ENCODE data around the gene SMOC1. TPM values are rescaled to one million over a fixed set of nuclear protein-coding genes. Genes with fewer than 3 reads are reported as not detected.

The SMOC1 gene
- total RNA-seq, 2 donors from 2014 or later, result 25.2 to 29.8 TPM

DNA sequence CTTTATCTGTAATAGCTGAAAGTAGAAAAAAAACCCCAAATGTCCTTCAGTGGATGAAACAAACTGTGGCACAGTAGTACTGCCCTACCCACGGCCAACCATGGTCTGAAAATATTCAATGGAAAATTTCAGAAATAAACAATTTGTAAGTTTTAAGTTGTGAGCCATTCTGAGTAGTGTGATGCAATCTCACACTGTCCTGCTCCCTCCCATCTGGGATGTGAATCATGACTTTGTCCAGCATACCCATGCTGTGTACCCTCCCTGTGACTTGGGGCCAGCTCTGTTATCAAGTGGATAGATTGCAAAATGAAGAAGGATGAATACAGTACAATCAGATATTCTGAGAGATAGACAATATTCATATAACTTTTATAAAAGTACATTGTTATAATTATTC is 106.2 kb downstream of the SMOC1 start:
- Histone ChIP-seq H3K27ac (no peak overlapping the region), H3K27me3 (replicated peaks; ENCODE audit: insufficient read depth) (no peaks in the 10 kb centered on the region), H3K36me3 (no peaks in the 10 kb centered on the region), H3K9me3 (no peaks in the 10 kb centered on the region), H3K4me3 (no peak overlapping the region), H3K4me1 (ENCODE audit: control insufficient read depth in 1 of 2, low read depth in 2 of 2) (peaks cover 0 to 30% of the 10 kb centered on the region in 2 donors)
- no peak for ATAC-seq (ENCODE audit: insufficient number of reproducible peaks, low FRiP score, low read depth)
- no peak for DNase-seq (ENCODE audit: low spot score)
- TF ChIP-seq, protein P1, sequence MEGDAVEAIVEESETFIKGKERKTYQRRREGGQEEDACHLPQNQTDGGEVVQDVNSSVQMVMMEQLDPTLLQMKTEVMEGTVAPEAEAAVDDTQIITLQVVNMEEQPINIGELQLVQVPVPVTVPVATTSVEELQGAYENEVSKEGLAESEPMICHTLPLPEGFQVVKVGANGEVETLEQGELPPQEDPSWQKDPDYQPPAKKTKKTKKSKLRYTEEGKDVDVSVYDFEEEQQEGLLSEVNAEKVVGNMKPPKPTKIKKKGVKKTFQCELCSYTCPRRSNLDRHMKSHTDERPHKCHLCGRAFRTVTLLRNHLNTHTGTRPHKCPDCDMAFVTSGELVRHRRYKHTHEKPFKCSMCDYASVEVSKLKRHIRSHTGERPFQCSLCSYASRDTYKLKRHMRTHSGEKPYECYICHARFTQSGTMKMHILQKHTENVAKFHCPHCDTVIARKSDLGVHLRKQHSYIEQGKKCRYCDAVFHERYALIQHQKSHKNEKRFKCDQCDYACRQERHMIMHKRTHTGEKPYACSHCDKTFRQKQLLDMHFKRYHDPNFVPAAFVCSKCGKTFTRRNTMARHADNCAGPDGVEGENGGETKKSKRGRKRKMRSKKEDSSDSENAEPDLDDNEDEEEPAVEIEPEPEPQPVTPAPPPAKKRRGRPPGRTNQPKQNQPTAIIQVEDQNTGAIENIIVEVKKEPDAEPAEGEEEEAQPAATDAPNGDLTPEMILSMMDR (IDR thresholded peaks at IDR 0.05), result no peak

DNA sequence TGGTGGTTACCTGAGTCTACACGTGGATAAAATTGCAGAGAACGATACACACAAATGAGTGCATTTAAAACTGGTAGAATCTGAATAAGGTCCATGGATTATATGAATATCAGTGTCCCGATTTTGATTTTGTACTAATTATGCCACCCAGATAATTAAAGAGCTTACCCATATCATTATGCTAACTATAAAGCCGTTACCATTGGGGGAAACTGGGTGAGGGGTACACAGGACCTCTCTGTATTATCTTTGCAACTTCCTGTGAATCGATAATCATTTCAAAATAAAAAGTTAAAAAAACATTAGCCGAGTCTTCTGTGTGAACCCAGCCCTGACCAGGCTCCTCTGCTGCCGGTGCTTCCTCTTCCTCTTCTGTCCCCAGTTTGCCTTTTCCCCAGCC is 107.1 kb downstream of the SMOC1 start:
- Histone ChIP-seq H3K9me3 (no peaks in the 10 kb centered on the region), H3K27me3 (replicated peaks; ENCODE audit: insufficient read depth) (no peaks in the 10 kb centered on the region), H3K27ac (no peak overlapping the region), H3K4me3 (no peak overlapping the region), H3K4me1 (ENCODE audit: control insufficient read depth in 1 of 2, low read depth in 2 of 2) (peaks cover 0 to 38% of the 10 kb centered on the region in 2 donors), H3K36me3 (no peaks in the 10 kb centered on the region)
- DNase-seq (ENCODE audit: low spot score) (no peak), ATAC-seq (ENCODE audit: insufficient number of reproducible peaks, low FRiP score, low read depth) (no peak)
- TF ChIP-seq, protein P1 (IDR thresholded peaks at IDR 0.05), result no peak

DNA sequence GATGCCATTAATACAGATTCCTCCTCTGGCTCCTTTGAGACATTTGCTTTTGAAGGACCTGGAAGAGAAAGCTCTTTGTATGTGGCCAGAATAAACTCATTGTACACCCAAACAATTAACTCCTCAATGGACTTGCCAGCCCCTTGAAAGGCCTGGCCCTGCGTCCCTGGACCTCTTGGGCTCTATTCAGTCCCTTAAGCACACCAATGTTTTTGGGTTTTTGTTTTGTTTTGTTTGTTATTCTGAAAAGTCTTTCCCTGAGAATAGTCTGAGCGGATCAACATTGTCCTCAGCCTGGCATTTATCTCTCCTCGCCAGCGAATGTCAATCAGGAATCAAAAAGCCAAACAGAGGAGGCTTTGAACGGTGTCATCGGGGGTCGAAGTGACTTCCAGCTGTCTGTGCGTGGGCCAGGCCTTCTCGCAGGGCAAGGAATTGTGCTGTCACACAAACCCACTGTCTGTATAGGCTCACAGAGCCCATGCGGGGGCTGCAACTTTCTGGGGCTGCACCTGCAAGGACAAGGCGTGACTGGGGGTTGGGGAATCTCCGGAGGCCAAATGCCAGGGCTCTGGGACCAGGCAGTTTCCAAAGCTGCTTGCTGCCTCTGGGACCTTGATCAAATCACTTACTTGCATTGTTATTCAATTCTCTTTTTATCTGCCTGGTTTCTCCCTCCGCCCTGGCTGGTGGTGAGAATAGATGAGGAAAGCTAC is 108.3 kb downstream of the SMOC1 start:
- Histone ChIP-seq H3K27ac (no peak overlapping the region), H3K36me3 (no peaks in the 10 kb centered on the region), H3K4me1 (ENCODE audit: control insufficient read depth in 1 of 2, low read depth in 2 of 2) (peaks cover 0 to 41% of the 10 kb centered on the region in 2 donors), H3K4me3 (no peak overlapping the region), H3K27me3 (replicated peaks; ENCODE audit: insufficient read depth) (no peaks in the 10 kb centered on the region), H3K9me3 (no peaks in the 10 kb centered on the region)
- DNase-seq (ENCODE audit: low spot score), result no peak
- ATAC-seq (ENCODE audit: insufficient number of reproducible peaks, low FRiP score, low read depth), result no peak
- TF ChIP-seq, protein P1 (IDR thresholded peaks at IDR 0.05), result no peak

DNA sequence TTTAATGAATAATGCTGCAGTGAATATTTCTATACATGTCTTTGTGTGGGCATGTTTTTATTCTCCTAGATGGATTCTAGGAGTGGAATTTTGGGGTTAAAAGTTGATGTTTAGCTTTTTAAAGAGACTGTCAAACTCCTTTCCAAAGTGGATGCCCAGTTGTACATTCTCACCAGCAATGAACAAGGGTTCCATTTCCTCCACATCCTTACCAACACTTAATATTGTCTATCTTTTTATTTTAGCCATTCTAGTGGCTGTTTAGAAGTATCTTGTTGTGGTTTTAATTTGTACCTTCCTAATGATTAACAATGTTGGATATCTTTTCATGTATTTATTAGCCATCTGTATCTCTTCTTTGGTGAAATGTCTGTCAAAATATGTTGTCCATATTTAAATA is 109.8 kb downstream of the SMOC1 start:
- Histone ChIP-seq H3K4me1 (ENCODE audit: control insufficient read depth in 1 of 2, low read depth in 2 of 2) (peaks cover 0 to 48% of the 10 kb centered on the region in 2 donors), H3K4me3 (no peak overlapping the region), H3K9me3 (no peaks in the 10 kb centered on the region), H3K27me3 (replicated peaks; ENCODE audit: insufficient read depth) (no peaks in the 10 kb centered on the region), H3K27ac (no peak overlapping the region), H3K36me3 (no peaks in the 10 kb centered on the region)
- no peak for DNase-seq (ENCODE audit: low spot score)
- no peak for ATAC-seq (ENCODE audit: insufficient number of reproducible peaks, low FRiP score, low read depth)
- TF ChIP-seq, protein P1 (IDR thresholded peaks at IDR 0.05), result no peak

DNA sequence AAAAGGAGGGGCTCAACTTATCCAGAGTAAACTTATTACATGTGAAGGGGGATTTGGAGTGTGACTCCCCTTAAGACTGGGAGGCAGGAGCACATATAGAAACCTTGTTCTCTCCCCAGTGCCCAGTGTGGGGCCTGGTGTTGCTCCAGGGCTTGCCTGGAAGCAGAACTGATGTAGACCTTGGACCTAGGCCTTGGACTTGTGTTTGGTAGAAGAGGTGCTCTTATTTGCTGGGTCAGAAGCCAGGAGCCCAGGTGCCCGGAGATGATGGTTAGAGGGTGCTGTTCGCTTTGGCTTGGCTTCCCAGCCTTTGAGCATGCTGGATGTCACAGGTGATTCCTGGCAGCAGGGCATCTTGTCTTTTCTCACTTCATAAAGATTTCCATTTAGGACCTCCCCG is 110.4 kb downstream of the SMOC1 start:
- no peaks in the 10 kb centered on the region for H3K36me3 ChIP-seq
- no peaks in the 10 kb centered on the region for H3K27me3 ChIP-seq (replicated peaks; ENCODE audit: insufficient read depth)
- H3K4me1 ChIP-seq (ENCODE audit: control insufficient read depth in 1 of 2, low read depth in 2 of 2), result peaks cover 0 to 55% of the 10 kb centered on the region in 2 donors
- ATAC-seq (ENCODE audit: insufficient number of reproducible peaks, low FRiP score, low read depth) (no peak), DNase-seq (ENCODE audit: low spot score) (no peak)
- TF ChIP-seq, protein P1 (IDR thresholded peaks at IDR 0.05), result no peak
- H3K4me3 ChIP-seq, result no peak overlapping the region
- H3K9me3 ChIP-seq, result no peaks in the 10 kb centered on the region
- peak overlapping the region in 1 of 2 donors; percentile 32 for H3K27ac ChIP-seq

All from thoracic aorta (tissue), 2 donors.